HEK293 (cell line): ENCODE data around the gene PRTG.

ENCODE experiments used
- CTCF ChIA-PET: fragments of 350-600 bp; formaldehyde crosslinking; extraction: SDS; loops from one replicate; lab custom pipeline; 2021; ENCODE audit warnings: antibody characterized with exemption; lab: Yijun Ruan, JAX
- POLR2A ChIA-PET: fragments of 300-600 bp; formaldehyde crosslinking; extraction: SDS; loops from one replicate; lab custom pipeline; 2020; ENCODE audit warnings: antibody characterized with exemption, inconsistent platforms; lab: Yijun Ruan, JAX
- H3K27ac ChIP-seq: fragments of 200-500 bp; sonication (Bioruptor generic); 2 replicates; pipeline ENCODE4 v1.5.1; 2014; ENCODE audit warnings: low read depth, low read length, control low read depth, inconsistent platforms; ENCODE audit errors: extremely low read depth
- H3K36me3 ChIP-seq, 2 experiments: fragments of 200-500 bp in 1 of 2; sonication (Bioruptor generic) in 1 of 2; 1 replicate in 1 of 2; 2 replicates in 1 of 2; pipeline ENCODE4 v1.5.1; 2014 to 2017; ENCODE audit warnings: inconsistent platforms in 2 of 2, low read length in 2 of 2; ENCODE audit not compliant: control insufficient read depth in 2 of 2, insufficient read depth in 1 of 2
- H3K4me1 ChIP-seq: fragments of 200-500 bp; sonication (Bioruptor generic); 2 replicates; pipeline ENCODE4 v1.5.1; 2014; ENCODE audit warnings: mild to moderate bottlenecking, low read length, inconsistent platforms; ENCODE audit not compliant: control insufficient read depth, insufficient read depth
- H3K4me3 ChIP-seq: 2 replicates; pipeline ENCODE4 v1.5.1; 2011; ENCODE audit warnings: low read depth, mild to moderate bottlenecking, control low read depth, low read length, moderate library complexity
- H3K9me3 ChIP-seq: fragments of 200-500 bp; sonication (Bioruptor generic); 2 replicates; pipeline ENCODE4 v1.5.1; 2014; ENCODE audit warnings: low read depth, low read length, inconsistent platforms; ENCODE audit not compliant: control insufficient read depth, insufficient read depth
- BCL11B ChIP-seq: fragments of 450-650 bp; formaldehyde crosslinking; IDR thresholded peaks from 2 replicates; pipeline ENCODE4 v1.5.1; 2016; ENCODE audit warnings: low read depth, missing biosample characterization, missing genetic modification characterization
- EGR2 ChIP-seq: fragments of 450-650 bp; formaldehyde crosslinking; IDR thresholded peaks from 2 replicates; pipeline ENCODE4 v1.5.1; 2016; ENCODE audit warnings: low read depth, missing biosample characterization, missing genetic modification characterization
- PRDM1 ChIP-seq: fragments of 450-650 bp; formaldehyde crosslinking; IDR thresholded peaks from 2 replicates; pipeline ENCODE4; 2016; ENCODE audit warnings: missing biosample characterization, missing genetic modification characterization
- PRDM10 ChIP-seq: fragments of 450-650 bp; formaldehyde crosslinking; IDR thresholded peaks from 2 replicates; pipeline ENCODE4 v1.5.1; 2016; ENCODE audit warnings: missing biosample characterization, missing genetic modification characterization
- SP2 ChIP-seq: fragments of 450-650 bp; formaldehyde crosslinking; IDR thresholded peaks from 2 replicates; pipeline ENCODE4 v1.5.1; 2016; ENCODE audit warnings: missing biosample characterization, missing genetic modification characterization
- SP3 ChIP-seq: fragments of 450-650 bp; formaldehyde crosslinking; IDR thresholded peaks from 2 replicates; pipeline ENCODE4 v1.5.1; 2016; ENCODE audit warnings: missing biosample characterization, missing genetic modification characterization
- WT1 ChIP-seq: fragments of 450-650 bp; formaldehyde crosslinking; IDR thresholded peaks from 2 replicates; pipeline ENCODE4 v1.5.1; 2016; ENCODE audit warnings: missing biosample characterization, missing genetic modification characterization
- ZBTB10 ChIP-seq: fragments of 450-650 bp; formaldehyde crosslinking; IDR thresholded peaks from 2 replicates; pipeline ENCODE4 v1.5.1; 2016; ENCODE audit warnings: missing biosample characterization, missing genetic modification characterization
- ZNF174 ChIP-seq: fragments of 450-650 bp; formaldehyde crosslinking; IDR thresholded peaks from 2 replicates; pipeline ENCODE4 v1.5.0; 2017; ENCODE audit warnings: missing biosample characterization, mild to moderate bottlenecking, missing genetic modification characterization
- ZNF2 ChIP-seq: fragments of 450-650 bp; formaldehyde crosslinking; IDR thresholded peaks from 2 replicates; pipeline ENCODE4 v1.5.1; 2016; ENCODE audit warnings: missing biosample characterization, missing genetic modification characterization
- ZNF335 ChIP-seq: fragments of 450-650 bp; formaldehyde crosslinking; conservative IDR thresholded peaks from 2 replicates; pipeline ENCODE4 v1.5.1; 2016; ENCODE audit warnings: missing biosample characterization, missing genetic modification characterization
- ZNF341 ChIP-seq: fragments of 450-650 bp; formaldehyde crosslinking; IDR thresholded peaks from 2 replicates; pipeline ENCODE4; 2016; ENCODE audit warnings: low read depth, missing biosample characterization, missing genetic modification characterization
- ZNF350 ChIP-seq: fragments of 450-650 bp; formaldehyde crosslinking; IDR thresholded peaks from 2 replicates; pipeline ENCODE4 v1.5.0; 2017; ENCODE audit warnings: missing biosample characterization, mild to moderate bottlenecking, missing genetic modification characterization
- ZNF366 ChIP-seq: fragments of 450-650 bp; formaldehyde crosslinking; conservative IDR thresholded peaks from 2 replicates; pipeline ENCODE4 v1.5.1; 2016; ENCODE audit warnings: missing biosample characterization, missing genetic modification characterization
- ZNF398 ChIP-seq: fragments of 450-650 bp; formaldehyde crosslinking; IDR thresholded peaks from 2 replicates; pipeline ENCODE4 v1.5.1; 2017; ENCODE audit warnings: missing biosample characterization, missing genetic modification characterization
- ZNF513 ChIP-seq: fragments of 450-650 bp; IDR thresholded peaks from 2 replicates; pipeline ENCODE4 v1.5.1; 2018; ENCODE audit warnings: missing biosample characterization, missing genetic modification characterization
- ZNF560 ChIP-seq: fragments of 450-650 bp; formaldehyde crosslinking; IDR thresholded peaks from 2 replicates; pipeline ENCODE4 v1.5.1; 2017; ENCODE audit warnings: missing biosample characterization, missing genetic modification characterization, borderline replicate concordance
- ZNF600 ChIP-seq: fragments of 450-650 bp; formaldehyde crosslinking; IDR thresholded peaks from 2 replicates; pipeline ENCODE4 v1.5.1; 2016; ENCODE audit warnings: missing biosample characterization, missing genetic modification characterization

The PRTG gene

GRCh38 chr15:55739641-55740040 lies 3.3 kb downstream of the PRTG start:
- Histone ChIP-seq H3K9me3 (no peaks in the 10 kb centered on the region), H3K4me3 (no peak overlapping the region), H3K36me3 (no peaks in the 10 kb centered on the region), H3K4me1 (peaks cover 16% of the 10 kb centered on the region), H3K27ac (no peak overlapping the region)
- TF ChIP-seq PRDM10 (no peak), BCL11B (tag by site-specific recombination) (no peak), ZNF174 (tag by site-specific recombination) (no peak)
- POLR2A ChIA-PET = interaction anchor here (0.7 kb wide), 1 partner anchor 195 kb away, joined by 3 read pairs; no protein-coding TSS in a partner anchor
- CTCF ChIA-PET = interaction anchor here (0.6 kb wide), 1 partner anchor 70 kb away, joined by 3 read pairs; no protein-coding TSS in a partner anchor

- Histone ChIP-seq H3K4me1 (peaks cover 16% of the 10 kb centered on the region), H3K4me3 (no peak overlapping the region), H3K36me3 (no peaks in the 10 kb centered on the region), H3K27ac (no peak overlapping the region), H3K9me3 (no peaks in the 10 kb centered on the region)
- ChIA-PET CTCF (interaction anchor here (0.6 to 1.5 kb wide), 2 partner anchors 16 to 69 kb away, joined by 3 to 4 read pairs; no protein-coding TSS in a partner anchor), POLR2A (no interaction called here)
- TF ChIP-seq ZNF341 (tag by site-specific recombination) = peak; percentile 34; the same call in 1 of the 2 replicates
- no peak for TF ChIP-seq ZNF350 (tag by site-specific recombination)
- TF ChIP-seq ZNF513 (tag by site-specific recombination) = 0 out of 2 replicates have a peak, but pooled peaks have one; percentile 49
- peak; percentile 39; the same call in 1 of the 2 replicates for TF ChIP-seq SP3 (tag by site-specific recombination)
- TF ChIP-seq WT1 (tag by site-specific recombination) = peak; percentile 54; the same call in 1 of the 2 replicates
- TF ChIP-seq EGR2 (tag by site-specific recombination) = peak; percentile 72
- TF ChIP-seq ZBTB10 (tag by site-specific recombination) = no peak
- TF ChIP-seq ZNF398 = peak; percentile 87
- TF ChIP-seq PRDM1 (tag by site-specific recombination) = 0 out of 2 replicates have a peak, but pooled peaks have one; percentile 43
- peak; percentile 52; the same call in 1 of the 2 replicates for TF ChIP-seq ZNF600 (tag by site-specific recombination)
- no peak for TF ChIP-seq ZNF2 (tag by site-specific recombination)
- no peak for TF ChIP-seq ZNF560 (tag by site-specific recombination)
- TF ChIP-seq ZNF366 (tag by site-specific recombination) = peak; percentile 88
- TF ChIP-seq ZNF335 = no peak
- TF ChIP-seq SP2 = peak; percentile 54
Measured at GRCh38 chr15:55738715-55739114, 4.2 kb downstream of the PRTG start.
